IMR-90 (cell line): Measurements from ENCODE around the gene UMODL1. TPM values are rescaled to one million over a fixed set of nuclear protein-coding genes. Genes with fewer than 3 reads are reported as not detected.

Experiments
- ATAC-seq: fragments of 200-7000 bp; cut with Tn5 transposase; 2 replicates; pipeline ENCODE4 v1.9.1; 2020; ENCODE audit warnings: low read depth, mild to moderate bottlenecking, moderate library complexity
- BruUV-seq: library from RNA; stranded (reverse); fragments of 400-500 nt; replicated peaks from 2 replicates; lab custom pipeline; 2021; lab: Mats Ljungman, UMichigan
- CTCF ChIA-PET: fragments of 300-600 bp; formaldehyde crosslinking; extraction: SDS; loops from one replicate; lab custom pipeline; 2021; ENCODE audit warnings: antibody characterized with exemption; lab: Yijun Ruan, JAX
- POLR2A ChIA-PET: fragments of 300-600 bp; sonication (Branson Sonifier 250); formaldehyde crosslinking; loops from one replicate; lab custom pipeline; 2022; ENCODE audit warnings: antibody characterized with exemption; ENCODE audit not compliant: unreplicated experiment; lab: Charles Lee
- DNase-seq: peaks from one replicate; pipeline ENCODE4 v3.0.0; 2013
- H2AFZ ChIP-seq: replicated peaks from 2 replicates; pipeline ENCODE3; 2013; ENCODE audit warnings: low read length, mild to moderate bottlenecking; ENCODE audit not compliant: poor library complexity
- H2AK5ac ChIP-seq: 2 replicates; pipeline ENCODE4 v1.6.1; 2013; ENCODE audit warnings: low read depth, low read length, inconsistent platforms
- H2AK9ac ChIP-seq: replicated peaks from 2 replicates; pipeline ENCODE3; 2013; ENCODE audit warnings: mild to moderate bottlenecking, low read depth, low read length, moderate library complexity; ENCODE audit not compliant: poor library complexity
- H2BK120ac ChIP-seq: 2 replicates; pipeline ENCODE4 v1.6.1; 2013; ENCODE audit warnings: low read depth, low read length, inconsistent platforms
- H2BK15ac ChIP-seq: 3 replicates; pipeline ENCODE4 v1.6.1; 2013; ENCODE audit warnings: low read depth, low read length, inconsistent platforms
- H2BK20ac ChIP-seq: 2 replicates; pipeline ENCODE4 v1.6.1; 2013; ENCODE audit warnings: low read depth, mild to moderate bottlenecking, inconsistent platforms, low read length, moderate library complexity
- H2BK5ac ChIP-seq: 2 replicates; pipeline ENCODE4 v1.6.1; 2013; ENCODE audit warnings: mild to moderate bottlenecking, low read depth, low read length, inconsistent platforms; ENCODE audit not compliant: poor library complexity, severe bottlenecking
- H3K14ac ChIP-seq: replicated peaks from 2 replicates; pipeline ENCODE4 v1.6.1; 2013; ENCODE audit warnings: low read depth, low read length, inconsistent platforms
- H3K18ac ChIP-seq: 2 replicates; pipeline ENCODE4 v1.6.1; 2013; ENCODE audit warnings: low read depth, low read length, control low read depth
- H3K23ac ChIP-seq: 2 replicates; pipeline ENCODE4 v1.6.1; 2013; ENCODE audit warnings: low read depth, low read length, inconsistent platforms
- H3K27ac ChIP-seq: 2 replicates; pipeline ENCODE4 v1.5.1; 2013; ENCODE audit warnings: mild to moderate bottlenecking, control low read depth, low read length; ENCODE audit not compliant: insufficient read depth
- H3K27me3 ChIP-seq: 2 replicates; pipeline ENCODE4 v1.6.1; 2013; ENCODE audit warnings: low read length; ENCODE audit not compliant: control insufficient read depth, insufficient read depth
- H3K36me3 ChIP-seq: 2 replicates; pipeline ENCODE4 v1.6.1; 2013; ENCODE audit warnings: low read length, mixed read lengths; ENCODE audit not compliant: control insufficient read depth, insufficient read depth
- H3K4ac ChIP-seq: 2 replicates; pipeline ENCODE4 v1.6.1; 2013; ENCODE audit warnings: low read depth, low read length, inconsistent platforms
- H3K4me1 ChIP-seq: 2 replicates; pipeline ENCODE4 v1.6.1; 2013; ENCODE audit warnings: low read length, mixed read lengths; ENCODE audit not compliant: control insufficient read depth, insufficient read depth
- H3K4me2 ChIP-seq: 2 replicates; pipeline ENCODE4 v1.6.1; 2013; ENCODE audit warnings: low read depth, mild to moderate bottlenecking, control low read depth, low read length, moderate library complexity
- H3K4me3 ChIP-seq: 2 replicates; pipeline ENCODE4 v1.5.1; 2013; ENCODE audit warnings: low read depth, mild to moderate bottlenecking, control low read depth, low read length, moderate library complexity; ENCODE audit not compliant: insufficient read depth
- H3K56ac ChIP-seq: 2 replicates; pipeline ENCODE4 v1.6.1; 2013; ENCODE audit warnings: low read length, inconsistent platforms; ENCODE audit not compliant: insufficient read depth; ENCODE audit errors: extremely low read depth
- H3K79me1 ChIP-seq, 2 experiments: 2 replicates each; pipeline ENCODE4 v1.6.1; 2013; ENCODE audit warnings: low read length in 2 of 2, inconsistent platforms in 1 of 2, low read depth in 1 of 2
- H3K9ac ChIP-seq: 2 replicates; pipeline ENCODE4 v1.6.1; 2013; ENCODE audit warnings: low read depth, low read length, control low read depth
- H3K9me1 ChIP-seq: 2 replicates; pipeline ENCODE4 v1.6.1; 2013; ENCODE audit warnings: low read length, inconsistent platforms; ENCODE audit not compliant: insufficient read depth
- H3K9me3 ChIP-seq: 2 replicates; pipeline ENCODE4 v1.6.1; 2013; ENCODE audit warnings: low read length; ENCODE audit not compliant: control insufficient read depth, insufficient read depth
- H4K20me1 ChIP-seq: 2 replicates; pipeline ENCODE4 v1.6.1; 2013; ENCODE audit warnings: low read length, inconsistent platforms; ENCODE audit not compliant: insufficient read depth
- H4K5ac ChIP-seq: 2 replicates; pipeline ENCODE4 v1.6.1; 2013; ENCODE audit warnings: mild to moderate bottlenecking, low read depth, low read length, control low read depth
- H4K8ac ChIP-seq, 2 experiments: 2 replicates each; pipeline ENCODE4 v1.6.1; 2013; ENCODE audit warnings: low read depth in 2 of 2, low read length in 2 of 2, control low read depth in 1 of 2, inconsistent platforms in 1 of 2
- H4K91ac ChIP-seq: 2 replicates; pipeline ENCODE4 v1.6.1; 2013; ENCODE audit warnings: low read depth, low read length, inconsistent platforms; ENCODE audit not compliant: insufficient read depth
- BHLHE40 ChIP-seq: fragments of 150-350 bp; IDR thresholded peaks from 2 replicates; pipeline ENCODE4 v1.6.1; 2016; ENCODE audit warnings: mild to moderate bottlenecking, low read depth, low read length
- CEBPB ChIP-seq: IDR thresholded peaks from 2 replicates; pipeline ENCODE4 v1.6.1; 2012; ENCODE audit warnings: low read depth, low read length, improper control_type of control experiment
- CHD1 ChIP-seq: IDR thresholded peaks from 2 replicates; pipeline ENCODE4 v1.6.1; 2012; ENCODE audit warnings: low read depth, low read length, improper control_type of control experiment
- FOS ChIP-seq: fragments of 150-350 bp; IDR thresholded peaks from 2 replicates; pipeline ENCODE4 v1.6.1; 2016; ENCODE audit warnings: low read depth, low read length
- MAFK ChIP-seq: IDR thresholded peaks from 2 replicates; pipeline ENCODE4 v1.6.1; 2012; ENCODE audit warnings: low read depth, low read length, improper control_type of control experiment
- MAZ ChIP-seq: IDR thresholded peaks from 2 replicates; pipeline ENCODE4 v1.6.1; 2012; ENCODE audit warnings: low read depth, mild to moderate bottlenecking, low read length, improper control_type of control experiment, moderate library complexity, borderline replicate concordance
- MXI1 ChIP-seq: IDR thresholded peaks from 2 replicates; pipeline ENCODE4 v1.6.1; 2012; ENCODE audit warnings: low read depth, mild to moderate bottlenecking, low read length, moderate library complexity, borderline replicate concordance
- NFE2L2 ChIP-seq: fragments of 150-350 bp; IDR thresholded peaks from 2 replicates; pipeline ENCODE4 v1.6.1; 2016; ENCODE audit warnings: low read depth, mild to moderate bottlenecking, low read length
- POLR2A ChIP-seq: IDR thresholded peaks from 2 replicates; pipeline ENCODE4 v1.6.1; 2012; ENCODE audit warnings: mild to moderate bottlenecking, low read depth, low read length
- RAD21 ChIP-seq: IDR thresholded peaks from 2 replicates; pipeline ENCODE4 v1.6.1; 2012; ENCODE audit warnings: low read length, improper control_type of control experiment
- RCOR1 ChIP-seq: IDR thresholded peaks from 2 replicates; pipeline ENCODE4 v1.6.1; 2012; ENCODE audit warnings: mild to moderate bottlenecking, low read length, improper control_type of control experiment; ENCODE audit not compliant: insufficient replicate concordance
- RFX5 ChIP-seq: IDR thresholded peaks from 2 replicates; pipeline ENCODE4 v1.8.0; 2012; ENCODE audit warnings: low read depth, mild to moderate bottlenecking, low read length, moderate library complexity
- SMC3 ChIP-seq: fragments of 150-350 bp; IDR thresholded peaks from 2 replicates; pipeline ENCODE4 v1.6.1; 2016; ENCODE audit warnings: low read depth, mild to moderate bottlenecking, antibody characterized with exemption, low read length, moderate library complexity
- WGBS, 2 experiments: methylation state at CpG; one replicate each; pipeline versions ENCODE4 v1.1.5 to v1.1.7; 2013; ENCODE audit warnings: missing lambda C conversion rate in 2 of 2; ENCODE audit not compliant: insufficient read length in 1 of 2; ENCODE audit errors: extremely low coverage in 2 of 2; 5-methylcytosine and 5-hydroxymethylcytosine counted together
- dilution Hi-C: fragments of 300-500 bp; cut with HindIII; formaldehyde crosslinking; loops from one replicate; pipeline ENCODE4 v1.14.3; 2018; ENCODE audit warnings: low sequenced_read_pairs; ENCODE audit not compliant: unreplicated experiment
- in situ Hi-C: fragments of 300-500 bp; cut with MboI; formaldehyde crosslinking; loops from 3 replicates; pipeline ENCODE4 v1.14.3; 2019; ENCODE audit warnings: low sequenced_read_pairs, inconsistent platforms, mixed read lengths
- intact Hi-C: fragments of 100-400 bp; cut with micrococcal nuclease; formaldehyde crosslinking; loops from 2 replicates; pipeline ENCODE4 v1.10.0; 2022
- polyA plus RNA-seq, 3 experiments: library from polyadenylated mRNA; depleted of rRNA; stranded (reverse); fragments of >200 nt; gene quantifications; 2 replicates each; pipeline ENCODE4 v1.2.3, GENCODE V29; 2012; ENCODE audit warnings: low replicate concordance in 1 of 3
- total RNA-seq: library from RNA; depleted of rRNA; stranded (reverse); fragments of >200 nt; gene quantifications from 2 replicates; pipeline ENCODE4 v1.2.3, GENCODE V29; 2012
- TF ChIP-seq, protein P1 (sequence below): fragments of 150-350 bp; IDR thresholded peaks from 2 replicates; pipeline ENCODE4 v1.6.1; 2016; ENCODE audit warnings: low read depth, mild to moderate bottlenecking, low read length, moderate library complexity, borderline replicate concordance
- TF ChIP-seq, protein P2 (sequence below): fragments of 150-350 bp; IDR thresholded peaks from 2 replicates; pipeline ENCODE4 v1.6.1; 2017; ENCODE audit warnings: mild to moderate bottlenecking, antibody characterized with exemption, low read length, low read depth
- TF ChIP-seq, protein P3 (sequence below): conservative IDR thresholded peaks from 2 replicates; pipeline ENCODE4 v1.5.1; 2012; ENCODE audit warnings: mild to moderate bottlenecking, low read depth, low read length, improper control_type of control experiment

UMODL1 gene
- total and polyA plus RNA-seq, 2 of the 4 experiments (the other 2 are of a cell fraction), result 0.02 TPM; not detected in 1

DNA sequence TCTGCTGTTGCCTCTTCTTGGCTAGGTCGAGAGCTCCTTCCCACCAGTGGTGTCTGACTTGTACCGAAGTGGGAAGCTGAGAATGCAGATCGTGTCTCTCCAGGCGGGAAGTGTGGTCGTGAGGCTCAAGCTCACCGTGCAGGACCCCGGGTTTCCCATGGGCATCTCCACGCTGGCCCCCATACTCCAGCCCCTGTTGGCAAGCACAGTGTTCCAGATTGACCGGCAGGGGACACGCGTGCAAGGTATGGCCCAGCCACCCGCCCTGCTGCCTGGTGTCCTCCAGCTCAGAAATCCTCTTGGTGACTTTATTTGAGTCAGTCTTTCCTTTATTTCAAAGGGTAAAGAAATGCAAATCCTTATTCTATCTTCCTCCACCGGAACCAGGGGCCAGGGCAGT is 32.7 kb downstream of the UMODL1 start:
- no peak for ATAC-seq
- Histone ChIP-seq H4K8ac (no peak overlapping the region), H3K23ac (no peak overlapping the region), H2BK20ac (no peak overlapping the region), H2BK5ac (no peak overlapping the region), H3K9ac (no peak overlapping the region), H3K4me3 (no peak overlapping the region), H4K20me1 (no peaks in the 10 kb centered on the region), H3K79me1 (no peaks in the 10 kb centered on the region), H4K5ac (no peak overlapping the region), H3K27ac (no peak overlapping the region), H3K4me2 (no peak overlapping the region), H2BK120ac (no peak overlapping the region), H2AFZ (no peak overlapping the region), H3K4me1 (peaks cover 2% of the 10 kb centered on the region; the same call in 1 of the 2 replicates), H4K91ac (no peak overlapping the region; the same call in 1 of the 2 replicates), H2BK15ac (no peak overlapping the region), H3K18ac (no peak overlapping the region), H2AK9ac (no peak overlapping the region), H3K27me3 (no peaks in the 10 kb centered on the region), H3K56ac (no peak overlapping the region), H3K14ac (no peak overlapping the region), H2AK5ac (peak overlapping the region; percentile 35; the same call in 1 of the 2 replicates), H3K36me3 (no peaks in the 10 kb centered on the region), H3K9me3 (no peaks in the 10 kb centered on the region), H3K9me1 (peaks cover 2% of the 10 kb centered on the region), H3K4ac (peak overlapping the region; percentile 50; the same call in 1 of the 2 replicates)
- intact Hi-C loops (no loop called here), dilution Hi-C loops (no loop called here), in situ Hi-C loops (no loop called here)
- 92% methylated on average over 10 of the region's 13 CpGs; no CpG with 5 or more reads in 1 of the 2 experiments for WGBS, 2 experiments
- no peak for DNase-seq
- POLR2A ChIA-PET, result interaction anchor here (0.6 kb wide), 1 partner anchor 92 kb away, joined by 8 read pairs; no protein-coding TSS in a partner anchor
- CTCF ChIA-PET, result no interaction called here
- TF ChIP-seq CHD1, result no peak
- TF ChIP-seq POLR2A, result no peak
- TF ChIP-seq MAFK, result no peak
- TF ChIP-seq CEBPB, result no peak
- TF ChIP-seq MAZ, result no peak
- no peak for TF ChIP-seq RAD21
- TF ChIP-seq FOS, result no peak
- TF ChIP-seq RCOR1, result no peak
- TF ChIP-seq, protein P1, sequence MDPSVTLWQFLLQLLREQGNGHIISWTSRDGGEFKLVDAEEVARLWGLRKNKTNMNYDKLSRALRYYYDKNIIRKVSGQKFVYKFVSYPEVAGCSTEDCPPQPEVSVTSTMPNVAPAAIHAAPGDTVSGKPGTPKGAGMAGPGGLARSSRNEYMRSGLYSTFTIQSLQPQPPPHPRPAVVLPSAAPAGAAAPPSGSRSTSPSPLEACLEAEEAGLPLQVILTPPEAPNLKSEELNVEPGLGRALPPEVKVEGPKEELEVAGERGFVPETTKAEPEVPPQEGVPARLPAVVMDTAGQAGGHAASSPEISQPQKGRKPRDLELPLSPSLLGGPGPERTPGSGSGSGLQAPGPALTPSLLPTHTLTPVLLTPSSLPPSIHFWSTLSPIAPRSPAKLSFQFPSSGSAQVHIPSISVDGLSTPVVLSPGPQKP, result no peak
- no peak for TF ChIP-seq SMC3
- no peak for TF ChIP-seq NFE2L2
- TF ChIP-seq, protein P2, sequence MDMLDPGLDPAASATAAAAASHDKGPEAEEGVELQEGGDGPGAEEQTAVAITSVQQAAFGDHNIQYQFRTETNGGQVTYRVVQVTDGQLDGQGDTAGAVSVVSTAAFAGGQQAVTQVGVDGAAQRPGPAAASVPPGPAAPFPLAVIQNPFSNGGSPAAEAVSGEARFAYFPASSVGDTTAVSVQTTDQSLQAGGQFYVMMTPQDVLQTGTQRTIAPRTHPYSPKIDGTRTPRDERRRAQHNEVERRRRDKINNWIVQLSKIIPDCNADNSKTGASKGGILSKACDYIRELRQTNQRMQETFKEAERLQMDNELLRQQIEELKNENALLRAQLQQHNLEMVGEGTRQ, result no peak
- no peak for TF ChIP-seq BHLHE40
- TF ChIP-seq, protein P3, sequence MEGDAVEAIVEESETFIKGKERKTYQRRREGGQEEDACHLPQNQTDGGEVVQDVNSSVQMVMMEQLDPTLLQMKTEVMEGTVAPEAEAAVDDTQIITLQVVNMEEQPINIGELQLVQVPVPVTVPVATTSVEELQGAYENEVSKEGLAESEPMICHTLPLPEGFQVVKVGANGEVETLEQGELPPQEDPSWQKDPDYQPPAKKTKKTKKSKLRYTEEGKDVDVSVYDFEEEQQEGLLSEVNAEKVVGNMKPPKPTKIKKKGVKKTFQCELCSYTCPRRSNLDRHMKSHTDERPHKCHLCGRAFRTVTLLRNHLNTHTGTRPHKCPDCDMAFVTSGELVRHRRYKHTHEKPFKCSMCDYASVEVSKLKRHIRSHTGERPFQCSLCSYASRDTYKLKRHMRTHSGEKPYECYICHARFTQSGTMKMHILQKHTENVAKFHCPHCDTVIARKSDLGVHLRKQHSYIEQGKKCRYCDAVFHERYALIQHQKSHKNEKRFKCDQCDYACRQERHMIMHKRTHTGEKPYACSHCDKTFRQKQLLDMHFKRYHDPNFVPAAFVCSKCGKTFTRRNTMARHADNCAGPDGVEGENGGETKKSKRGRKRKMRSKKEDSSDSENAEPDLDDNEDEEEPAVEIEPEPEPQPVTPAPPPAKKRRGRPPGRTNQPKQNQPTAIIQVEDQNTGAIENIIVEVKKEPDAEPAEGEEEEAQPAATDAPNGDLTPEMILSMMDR, result no peak
- no peak for TF ChIP-seq RFX5
- TF ChIP-seq MXI1, result no peak
- no TSS peak for BruUV-seq
